Neural progenitor cell (in vitro differentiated cells): ENCODE results near the gene TTLL5. TPM values are rescaled to one million over a fixed set of nuclear protein-coding genes. Genes with fewer than 3 reads are reported as not detected.

Experiments used
- DNase-seq: peaks from one replicate; pipeline ENCODE4 v3.0.0-alpha.2; 2016; ENCODE audit warnings: low spot score
- H2AFZ ChIP-seq: fragments of 200-600 bp; sonication (generic); replicated peaks from 2 replicates; pipeline ENCODE4 v1.6.1; 2016; ENCODE audit warnings: antibody characterized with exemption
- H3F3A ChIP-seq: fragments of 200-600 bp; sonication (generic); 2 replicates; pipeline ENCODE4 v1.6.1; 2016; ENCODE audit warnings: antibody characterized with exemption, low read depth
- H3K27ac ChIP-seq: fragments of 200-600 bp; sonication (generic); 2 replicates; pipeline ENCODE4 v1.5.1; 2016; ENCODE audit warnings: mild to moderate bottlenecking
- H3K27me3 ChIP-seq: fragments of 200-600 bp; sonication (generic); 2 replicates; pipeline ENCODE4 v1.6.1; 2016; ENCODE audit warnings: mild to moderate bottlenecking, moderate library complexity
- H3K36me3 ChIP-seq: fragments of 200-600 bp; sonication (generic); 2 replicates; pipeline ENCODE4 v1.5.1; 2016
- H3K4me1 ChIP-seq: fragments of 200-600 bp; sonication (generic); 2 replicates; pipeline ENCODE4 v1.6.1; 2016; ENCODE audit warnings: mixed run types
- H3K4me2 ChIP-seq: fragments of 200-600 bp; sonication (generic); 2 replicates; pipeline ENCODE4 v1.6.1; 2016
- H3K4me3 ChIP-seq: fragments of 200-600 bp; sonication (generic); 2 replicates; pipeline ENCODE4 v1.5.1; 2016
- H3K79me2 ChIP-seq: fragments of 200-600 bp; sonication (generic); 2 replicates; pipeline ENCODE4 v1.6.1; 2016; ENCODE audit warnings: low read depth
- H3K9ac ChIP-seq: fragments of 200-600 bp; sonication (generic); 2 replicates; pipeline ENCODE4 v1.6.1; 2016
- H3K9me3 ChIP-seq: fragments of 200-600 bp; sonication (generic); 2 replicates; pipeline ENCODE4 v1.5.1; 2016; ENCODE audit warnings: low read depth
- H4K20me1 ChIP-seq: fragments of 200-600 bp; sonication (generic); 2 replicates; pipeline ENCODE4 v1.6.1; 2016; ENCODE audit warnings: low read depth
- H3K27ac Mint-ChIP-seq: 3 replicates; pipeline ENCODE4 v1.8.0; 2021; ENCODE audit warnings: mixed read lengths
- H3K27me3 Mint-ChIP-seq: 2 replicates; pipeline ENCODE4 v1.8.0; 2022; ENCODE audit warnings: low read depth, mild to moderate bottlenecking, inconsistent platforms, moderate library complexity, mixed read lengths; ENCODE audit not compliant: insufficient read depth
- H3K36me3 Mint-ChIP-seq: 3 replicates; pipeline ENCODE4 v1.8.0; 2021; ENCODE audit warnings: mixed read lengths
- H3K4me1 Mint-ChIP-seq: 3 replicates; pipeline ENCODE4 v1.8.0; 2021; ENCODE audit warnings: mixed read lengths
- H3K4me3 Mint-ChIP-seq: 3 replicates; pipeline ENCODE4 v1.8.0; 2021; ENCODE audit warnings: mild to moderate bottlenecking, moderate library complexity, mixed read lengths
- H3K9me3 Mint-ChIP-seq: 3 replicates; pipeline ENCODE4 v1.8.0; 2020; ENCODE audit warnings: mixed read lengths
- CTCF ChIP-seq: fragments of 200-600 bp; sonication (generic); IDR thresholded peaks from 2 replicates; pipeline ENCODE4 v1.5.1; 2017; ENCODE audit warnings: antibody characterized with exemption, mild to moderate bottlenecking
- EZH2 ChIP-seq: fragments of 200-600 bp; sonication (generic); IDR thresholded peaks from 2 replicates; pipeline ENCODE4 v1.6.1; 2017; ENCODE audit warnings: antibody characterized with exemption, mild to moderate bottlenecking, moderate library complexity
- EZH2phosphoT487 ChIP-seq: fragments of 200-600 bp; sonication (generic); IDR thresholded peaks from 2 replicates; pipeline ENCODE4 v1.6.1; 2017; ENCODE audit warnings: antibody characterized with exemption
- total RNA-seq: library from RNA; depleted of rRNA; stranded (reverse); fragments of >200 nt; gene quantifications from 2 replicates; pipeline ENCODE4 v1.2.3, GENCODE V29; 2015; ENCODE audit warnings: low replicate concordance

The TTLL5 gene
- total RNA-seq, 1 donor from 2014 or later, result 61.4 TPM

GRCh38 chr14:75725481-75725880 is 64.4 kb downstream of the TTLL5 start:
- no peak overlapping the region for H3K4me3 Mint-ChIP-seq
- Histone ChIP-seq H3K9me3 (peaks cover 6% of the 10 kb centered on the region), H3K4me2 (no peak overlapping the region), H2AFZ (no peak overlapping the region), H3K4me3 (no peak overlapping the region), H3K36me3 (peaks cover 8% of the 10 kb centered on the region), H3F3A (no peaks in the 10 kb centered on the region), H4K20me1 (no peaks in the 10 kb centered on the region), H3K9ac (no peak overlapping the region), H3K27me3 (no peaks in the 10 kb centered on the region), H3K79me2 (no peaks in the 10 kb centered on the region), H3K27ac (no peak overlapping the region), H3K4me1 (no peaks in the 10 kb centered on the region)
- H3K9me3 Mint-ChIP-seq, result peaks cover 11% of the 10 kb centered on the region
- no peaks in the 10 kb centered on the region for H3K4me1 Mint-ChIP-seq
- peaks cover 49% of the 10 kb centered on the region for H3K36me3 Mint-ChIP-seq
- no peak overlapping the region for H3K27ac Mint-ChIP-seq
- no peak for TF ChIP-seq EZH2
- no peak for TF ChIP-seq EZH2phosphoT487
- TF ChIP-seq CTCF, result no peak
- H3K27me3 Mint-ChIP-seq, result no peaks in the 10 kb centered on the region
- no peak for DNase-seq

DNA sequence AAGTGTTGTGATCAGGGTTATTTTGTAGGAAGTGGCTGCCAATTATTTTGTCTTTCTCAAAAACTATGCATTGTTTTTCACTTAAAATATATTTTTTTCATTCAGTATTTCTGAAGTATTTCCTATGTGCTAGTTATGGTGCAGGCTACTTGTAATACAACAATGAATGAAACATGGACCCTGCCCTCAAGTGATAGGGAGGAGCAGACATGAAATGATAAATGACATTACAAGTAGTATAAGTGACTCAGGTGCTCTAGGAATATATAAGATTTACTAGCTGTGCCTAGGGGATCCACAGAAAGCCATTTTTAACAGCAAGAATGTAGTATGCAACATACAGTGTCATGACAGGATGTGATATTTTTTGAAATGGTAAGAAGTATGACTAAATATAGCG is 65.3 kb downstream of the TTLL5 start:
- Histone ChIP-seq H3K79me2 (no peaks in the 10 kb centered on the region), H3K27ac (no peak overlapping the region), H4K20me1 (no peaks in the 10 kb centered on the region), H3K9ac (no peak overlapping the region), H3K4me2 (no peak overlapping the region), H2AFZ (no peak overlapping the region), H3F3A (no peaks in the 10 kb centered on the region), H3K36me3 (peaks cover 8% of the 10 kb centered on the region), H3K9me3 (peaks cover 6% of the 10 kb centered on the region), H3K27me3 (no peaks in the 10 kb centered on the region), H3K4me1 (no peaks in the 10 kb centered on the region), H3K4me3 (no peak overlapping the region)
- no peaks in the 10 kb centered on the region for H3K4me1 Mint-ChIP-seq
- H3K9me3 Mint-ChIP-seq, result peaks cover 11% of the 10 kb centered on the region
- no peak for DNase-seq
- no peak overlapping the region for H3K27ac Mint-ChIP-seq
- no peak overlapping the region for H3K4me3 Mint-ChIP-seq
- H3K27me3 Mint-ChIP-seq, result no peaks in the 10 kb centered on the region
- H3K36me3 Mint-ChIP-seq, result peaks cover 48% of the 10 kb centered on the region
- TF ChIP-seq EZH2 (no peak), CTCF (no peak), EZH2phosphoT487 (no peak)

DNA sequence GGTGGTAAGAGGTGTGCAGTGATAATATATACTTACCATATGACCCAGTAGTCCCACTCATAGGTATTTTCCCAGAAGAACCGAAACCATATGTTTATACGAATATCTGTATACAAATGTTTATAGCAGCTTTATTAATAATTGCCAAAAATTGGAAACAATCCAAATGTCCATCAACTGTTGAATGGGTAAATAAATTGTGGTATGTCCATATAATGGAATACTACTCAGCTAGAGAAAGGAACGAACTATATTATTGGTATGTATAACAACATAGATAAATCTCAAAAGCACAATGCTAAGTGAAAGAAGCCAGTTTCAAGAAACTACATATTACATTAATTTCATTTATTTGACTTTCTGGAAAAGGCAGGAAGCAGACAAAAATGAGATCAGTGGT is 66.1 kb downstream of the TTLL5 start:
- Histone ChIP-seq H2AFZ (no peak overlapping the region), H3K9ac (no peak overlapping the region), H3F3A (no peaks in the 10 kb centered on the region), H3K27ac (no peak overlapping the region), H4K20me1 (no peaks in the 10 kb centered on the region), H3K79me2 (no peaks in the 10 kb centered on the region), H3K9me3 (peaks cover 6% of the 10 kb centered on the region), H3K4me1 (no peaks in the 10 kb centered on the region), H3K27me3 (no peaks in the 10 kb centered on the region), H3K4me3 (no peak overlapping the region), H3K4me2 (no peak overlapping the region), H3K36me3 (peaks cover 8% of the 10 kb centered on the region)
- Mint-ChIP-seq H3K4me3 (no peak overlapping the region), H3K4me1 (no peaks in the 10 kb centered on the region), H3K27me3 (no peaks in the 10 kb centered on the region), H3K9me3 (peaks cover 11% of the 10 kb centered on the region), H3K36me3 (peaks cover 48% of the 10 kb centered on the region), H3K27ac (no peak overlapping the region)
- TF ChIP-seq EZH2phosphoT487 (no peak), CTCF (no peak), EZH2 (no peak)
- DNase-seq, result no peak

DNA sequence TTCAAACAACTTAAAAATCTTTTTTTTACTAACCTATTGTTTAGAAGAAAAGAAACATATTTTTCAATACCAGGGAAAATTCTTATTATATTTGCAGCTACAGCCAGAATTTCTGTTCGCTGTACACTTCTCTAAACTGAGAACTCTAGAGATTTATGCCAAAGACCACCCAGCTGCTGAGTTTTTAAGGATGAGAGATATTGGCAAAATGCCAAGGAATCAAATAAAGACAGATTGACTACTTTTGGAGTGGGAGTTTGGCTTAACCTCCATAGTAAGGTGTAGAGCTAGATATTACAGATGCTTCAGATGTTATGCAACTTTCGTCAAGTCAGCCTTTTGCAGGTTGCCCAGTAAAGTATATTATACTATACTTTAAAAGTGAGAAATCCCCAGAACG is 71.8 kb downstream of the TTLL5 start:
- no peaks in the 10 kb centered on the region for H3K79me2 ChIP-seq
- TF ChIP-seq EZH2, result no peak
- TF ChIP-seq EZH2phosphoT487, result no peak
- no peak for TF ChIP-seq CTCF
- H3K9me3 Mint-ChIP-seq, result no peaks in the 10 kb centered on the region

More for the DNA sequence above, 71.8 kb downstream of the TTLL5 start:
- Mint-ChIP-seq H3K27ac (no peak overlapping the region), H3K4me1 (no peaks in the 10 kb centered on the region), H3K27me3 (no peaks in the 10 kb centered on the region), H3K36me3 (peaks cover 20% of the 10 kb centered on the region), H3K4me3 (no peak overlapping the region)
- no peak overlapping the region for H3K4me2 ChIP-seq
- no peaks in the 10 kb centered on the region for H3K36me3 ChIP-seq
- no peak overlapping the region for H2AFZ ChIP-seq
- H3K27me3 ChIP-seq, result no peaks in the 10 kb centered on the region
- no peak overlapping the region for H3K9ac ChIP-seq
- H3K27ac ChIP-seq, result no peak overlapping the region
- H4K20me1 ChIP-seq, result no peaks in the 10 kb centered on the region
- H3K4me1 ChIP-seq, result no peaks in the 10 kb centered on the region
- H3F3A ChIP-seq, result no peaks in the 10 kb centered on the region
- no peak for DNase-seq
- no peaks in the 10 kb centered on the region for H3K9me3 ChIP-seq
- no peak overlapping the region for H3K4me3 ChIP-seq
